G401.6 (cell line): ENCODE measurements around the gene PDE6H.

Experiments used
- FAIRE-seq: peaks from 2 replicates; lab custom pipeline; 2012; peaks lifted over from hg19 to GRCh38; lab: Jason Lieb, UNC

Gene PDE6H

GRCh38 chr12:14976658-14977057 lies 3.8 kb downstream of the PDE6H start:
- no peak for FAIRE-seq

GRCh38 chr12:14979468-14979867 lies 6.6 kb downstream of the PDE6H start:
- FAIRE-seq = no peak

GRCh38 chr12:14981049-14981448 lies 8.2 kb downstream of the PDE6H start:
- FAIRE-seq = no peak

- FAIRE-seq = no peak
Measured at GRCh38 chr12:14982562-14982961, 9.7 kb downstream of the PDE6H start.

GRCh38 chr12:14982991-14983390 lies 10.1 kb downstream of the PDE6H start:
- FAIRE-seq = no peak

- FAIRE-seq = no peak
Measured at GRCh38 chr12:14984036-14984435, 11.2 kb downstream of the PDE6H start.

- FAIRE-seq = no peak
Measured at GRCh38 chr12:14984766-14985285, 12.0 kb downstream of the PDE6H start.

- no peak for FAIRE-seq
Measured at GRCh38 chr12:14986449-14986848, 13.6 kb downstream of the PDE6H start.

GRCh38 chr12:14988035-14988434 lies 15.2 kb downstream of the PDE6H start:
- no peak for FAIRE-seq

GRCh38 chr12:14989790-14990189 lies 16.9 kb downstream of the PDE6H start:
- FAIRE-seq = no peak

- no peak for FAIRE-seq
Measured at GRCh38 chr12:14991069-14991468, 18.2 kb downstream of the PDE6H start.

GRCh38 chr12:14992673-14993072 lies 19.8 kb downstream of the PDE6H start:
- FAIRE-seq = no peak

- no peak for FAIRE-seq
Measured at GRCh38 chr12:14993117-14993516, 20.3 kb downstream of the PDE6H start.

GRCh38 chr12:14993537-14994266 lies 20.9 kb downstream of the PDE6H start:
- no peak for FAIRE-seq

GRCh38 chr12:14994610-14995009 lies 21.8 kb downstream of the PDE6H start:
- FAIRE-seq = no peak

GRCh38 chr12:14995583-14996425 lies 23.0 kb downstream of the PDE6H start:
- peak; percentile 96 for FAIRE-seq

GRCh38 chr12:14997998-14998397 lies 25.2 kb downstream of the PDE6H start:
- FAIRE-seq = no peak

GRCh38 chr12:14999021-14999694 lies 26.3 kb downstream of the PDE6H start:
- no peak for FAIRE-seq

- no peak for FAIRE-seq
Measured at GRCh38 chr12:14999695-15000365, 27.0 kb downstream of the PDE6H start.

- FAIRE-seq = no peak
Measured at GRCh38 chr12:15000575-15000974, 27.7 kb downstream of the PDE6H start.

- FAIRE-seq = no peak
Measured at GRCh38 chr12:15001733-15002382, 29.0 kb downstream of the PDE6H start.

- FAIRE-seq = no peak
Measured at GRCh38 chr12:15004421-15004820, 31.6 kb downstream of the PDE6H start.
